Neuronal stem cell (in vitro differentiated cells): Measurements from ENCODE around the gene DLL3.

Experiments used
- DNase-seq: peaks from one replicate; pipeline ENCODE4 v3.0.0-alpha.2; 2013; ENCODE audit warnings: low spot score
- H2AFZ ChIP-seq: one replicate; pipeline ENCODE4 v1.6.1; 2013; ENCODE audit warnings: mild to moderate bottlenecking, low read length, inconsistent platforms
- H2AK5ac ChIP-seq: 2 replicates; pipeline ENCODE4 v1.6.1; 2013; ENCODE audit warnings: low read depth, mild to moderate bottlenecking, inconsistent platforms, low read length, moderate library complexity, mixed read lengths
- H2BK120ac ChIP-seq: 2 replicates; pipeline ENCODE4 v1.6.1; 2013; ENCODE audit warnings: low read depth, mild to moderate bottlenecking, inconsistent platforms, low read length, moderate library complexity, mixed read lengths
- H2BK12ac ChIP-seq: one replicate; pipeline ENCODE4 v1.6.1; 2013; ENCODE audit warnings: low read length, inconsistent platforms
- H2BK15ac ChIP-seq: 2 replicates; pipeline ENCODE4 v1.6.1; 2013; ENCODE audit warnings: mild to moderate bottlenecking, low read length, inconsistent platforms, mixed read lengths
- H2BK5ac ChIP-seq: one replicate; pipeline ENCODE4 v1.6.1; 2013; ENCODE audit warnings: inconsistent platforms, mild to moderate bottlenecking, low read length, moderate library complexity
- H3K14ac ChIP-seq: one replicate; pipeline ENCODE4 v1.6.1; 2013; ENCODE audit warnings: low read length, inconsistent platforms
- H3K18ac ChIP-seq: 2 replicates; pipeline ENCODE4 v1.6.1; 2013; ENCODE audit warnings: low read length, inconsistent platforms
- H3K23ac ChIP-seq: 2 replicates; pipeline ENCODE4 v1.6.1; 2013; ENCODE audit warnings: low read depth, mild to moderate bottlenecking, mixed read lengths, low read length, inconsistent platforms; ENCODE audit not compliant: poor library complexity
- H3K27ac ChIP-seq: replicated peaks from 3 replicates; pipeline ENCODE4 v1.5.1; 2013; ENCODE audit warnings: low read length, inconsistent platforms
- H3K27me3 ChIP-seq, 3 experiments: 2 replicates each; pipeline ENCODE4 v1.6.1; 2013; ENCODE audit warnings: low read length in 3 of 3, mild to moderate bottlenecking in 2 of 3, inconsistent platforms in 1 of 3, low read depth in 1 of 3, mixed read lengths in 1 of 3, moderate library complexity in 1 of 3; ENCODE audit not compliant: control insufficient read depth in 3 of 3, insufficient read depth in 3 of 3
- H3K36me3 ChIP-seq, 2 donors: replicated peaks in 1 of 2; 2 replicates each; pipeline ENCODE4 v1.6.1; 2013; ENCODE audit warnings: low read length in 2 of 2; ENCODE audit not compliant: control insufficient read depth in 2 of 2, insufficient read depth in 2 of 2
- H3K4ac ChIP-seq: 2 replicates; pipeline ENCODE4 v1.6.1; 2013; ENCODE audit warnings: inconsistent platforms, mild to moderate bottlenecking, low read length, moderate library complexity
- H3K4me1 ChIP-seq, 2 donors: 1 replicate in 1 of 2; 2 replicates in 1 of 2; pipeline ENCODE4 v1.6.1; 2013; ENCODE audit warnings: low read length in 2 of 2, low read depth in 1 of 2; ENCODE audit not compliant: control insufficient read depth in 2 of 2, insufficient read depth in 1 of 2
- H3K4me2 ChIP-seq: one replicate; pipeline ENCODE4 v1.6.1; 2013; ENCODE audit warnings: mild to moderate bottlenecking, low read length, inconsistent platforms; ENCODE audit not compliant: insufficient read depth, poor library complexity, severe bottlenecking
- H3K4me3 ChIP-seq, 2 donors: 2 replicates each; pipeline ENCODE4 v1.5.1; 2013; ENCODE audit warnings: low read length in 2 of 2, mild to moderate bottlenecking in 2 of 2, inconsistent platforms in 1 of 2, moderate library complexity in 1 of 2
- H3K79me1 ChIP-seq: one replicate; pipeline ENCODE4 v1.6.1; 2013; ENCODE audit warnings: low read depth, mild to moderate bottlenecking, inconsistent platforms, low read length, moderate library complexity
- H3K9ac ChIP-seq: one replicate; pipeline ENCODE4 v1.6.1; 2013; ENCODE audit warnings: mild to moderate bottlenecking, low read depth, low read length, inconsistent platforms; ENCODE audit not compliant: poor library complexity
- H3K9me3 ChIP-seq, 2 donors: replicated peaks in 1 of 2; 2 replicates each; pipeline versions ENCODE3 to v1.6.1; 2013; ENCODE audit warnings: low read length in 2 of 2, mild to moderate bottlenecking in 2 of 2, inconsistent platforms in 1 of 2, low read depth in 1 of 2, mixed read lengths in 1 of 2, moderate library complexity in 1 of 2; ENCODE audit not compliant: control insufficient read depth in 2 of 2, insufficient read depth in 1 of 2
- H4K8ac ChIP-seq: one replicate; pipeline ENCODE4 v1.6.1; 2013; ENCODE audit warnings: low read depth, mild to moderate bottlenecking, inconsistent platforms, low read length, moderate library complexity
- H4K91ac ChIP-seq: one replicate; pipeline ENCODE4 v1.6.1; 2013; ENCODE audit warnings: low read length, low read depth, mild to moderate bottlenecking, inconsistent platforms; ENCODE audit not compliant: poor library complexity
- WGBS, 2 donors: extraction: QIAGEN DNeasy Blood & Tissue Kit; methylation state at CpG; one replicate each; pipeline ENCODE4 v1.1.7; 2013; ENCODE audit warnings: missing lambda C conversion rate in 2 of 2, mixed read lengths in 1 of 2; ENCODE audit not compliant: insufficient read length in 2 of 2, insufficient replicate concordance in 1 of 2; ENCODE audit errors: extremely low coverage in 2 of 2; 5-methylcytosine and 5-hydroxymethylcytosine counted together

DLL3 gene

GRCh38 chr19:39506598-39506943, 7.8 kb downstream of the DLL3 start:
- no CpG with 5 or more reads among the region's 7 CpGs for WGBS, 2 donors
- Histone ChIP-seq H3K4me3 (peak overlapping the region; percentile 47 to 68), H3K27me3 (peaks cover 10 to 58% (median 52%) of the 10 kb centered on the region in 3 experiments), H3K79me1 (no peaks in the 10 kb centered on the region), H3K18ac (peak overlapping the region; percentile 93), H2AK5ac (no peak overlapping the region), H3K23ac (peak overlapping the region; percentile 32), H3K4me1 (no peaks in the 10 kb centered on the region), H3K14ac (no peak overlapping the region), H3K9ac (no peak overlapping the region), H4K91ac (no peak overlapping the region), H3K4me2 (peak overlapping the region; percentile 41), H2BK15ac (no peak overlapping the region), H4K8ac (no peak overlapping the region), H3K27ac (no peak overlapping the region), H3K36me3 (no peaks in the 10 kb centered on the region), H3K4ac (no peak overlapping the region), H2AFZ (peak overlapping the region; percentile 95), H2BK5ac (no peak overlapping the region), H2BK12ac (no peak overlapping the region), H2BK120ac (no peak overlapping the region), H3K9me3 (peaks cover 0 to 10% of the 10 kb centered on the region in 2 donors)
- DNase-seq = no peak

DNA sequence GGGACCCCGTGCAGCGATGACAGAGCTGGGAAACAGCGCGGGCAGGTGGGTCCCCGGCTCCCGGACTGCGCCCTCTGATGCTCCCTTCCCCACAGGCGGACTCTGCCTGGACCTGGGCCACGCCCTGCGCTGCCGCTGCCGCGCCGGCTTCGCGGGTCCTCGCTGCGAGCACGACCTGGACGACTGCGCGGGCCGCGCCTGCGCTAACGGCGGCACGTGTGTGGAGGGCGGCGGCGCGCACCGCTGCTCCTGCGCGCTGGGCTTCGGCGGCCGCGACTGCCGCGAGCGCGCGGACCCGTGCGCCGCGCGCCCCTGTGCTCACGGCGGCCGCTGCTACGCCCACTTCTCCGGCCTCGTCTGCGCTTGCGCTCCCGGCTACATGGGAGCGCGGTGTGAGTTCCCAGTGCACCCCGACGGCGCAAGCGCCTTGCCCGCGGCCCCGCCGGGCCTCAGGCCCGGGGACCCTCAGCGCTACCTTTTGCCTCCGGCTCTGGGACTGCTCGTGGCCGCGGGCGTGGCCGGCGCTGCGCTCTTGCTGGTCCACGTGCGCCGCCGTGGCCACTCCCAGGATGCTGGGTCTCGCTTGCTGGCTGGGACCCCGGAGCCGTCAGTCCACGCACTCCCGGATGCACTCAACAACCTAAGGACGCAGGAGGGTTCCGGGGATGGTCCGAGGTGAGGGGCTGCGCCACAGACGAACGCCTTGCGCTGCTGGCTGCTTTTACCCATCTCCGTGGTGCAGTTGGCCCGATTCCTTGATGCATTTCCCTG, 8.4 kb downstream of the DLL3 start:
- no peak overlapping the region for H2BK12ac ChIP-seq
- H3K4me3 ChIP-seq = peak overlapping the region; percentile 47 to 82
- H3K23ac ChIP-seq = peak overlapping the region; percentile 32
- peak; percentile 71 for DNase-seq
- no peak overlapping the region for H4K91ac ChIP-seq
- H4K8ac ChIP-seq = no peak overlapping the region
- H2BK15ac ChIP-seq = peak overlapping the region; percentile 56
- peaks cover 10 to 58% (median 52%) of the 10 kb centered on the region in 3 experiments for H3K27me3 ChIP-seq
- peak overlapping the region; percentile 3 for H2AK5ac ChIP-seq
- H3K4ac ChIP-seq = no peak overlapping the region
- H3K27ac ChIP-seq = no peak overlapping the region
- no CpG with 5 or more reads among the region's 96 CpGs for WGBS, 2 donors
- no peaks in the 10 kb centered on the region for H3K4me1 ChIP-seq
- no peak overlapping the region for H2BK120ac ChIP-seq
- no peaks in the 10 kb centered on the region for H3K36me3 ChIP-seq
- no peaks in the 10 kb centered on the region for H3K79me1 ChIP-seq
- peak overlapping the region; percentile 87 for H3K9ac ChIP-seq
- H3K14ac ChIP-seq = no peak overlapping the region
- peak overlapping the region; percentile 62 for H2BK5ac ChIP-seq
- peak overlapping the region; percentile 93 for H3K18ac ChIP-seq
- peaks cover 0 to 10% of the 10 kb centered on the region in 2 donors for H3K9me3 ChIP-seq
- H2AFZ ChIP-seq = peak overlapping the region; percentile 95
- peak overlapping the region; percentile 93 for H3K4me2 ChIP-seq

DNA sequence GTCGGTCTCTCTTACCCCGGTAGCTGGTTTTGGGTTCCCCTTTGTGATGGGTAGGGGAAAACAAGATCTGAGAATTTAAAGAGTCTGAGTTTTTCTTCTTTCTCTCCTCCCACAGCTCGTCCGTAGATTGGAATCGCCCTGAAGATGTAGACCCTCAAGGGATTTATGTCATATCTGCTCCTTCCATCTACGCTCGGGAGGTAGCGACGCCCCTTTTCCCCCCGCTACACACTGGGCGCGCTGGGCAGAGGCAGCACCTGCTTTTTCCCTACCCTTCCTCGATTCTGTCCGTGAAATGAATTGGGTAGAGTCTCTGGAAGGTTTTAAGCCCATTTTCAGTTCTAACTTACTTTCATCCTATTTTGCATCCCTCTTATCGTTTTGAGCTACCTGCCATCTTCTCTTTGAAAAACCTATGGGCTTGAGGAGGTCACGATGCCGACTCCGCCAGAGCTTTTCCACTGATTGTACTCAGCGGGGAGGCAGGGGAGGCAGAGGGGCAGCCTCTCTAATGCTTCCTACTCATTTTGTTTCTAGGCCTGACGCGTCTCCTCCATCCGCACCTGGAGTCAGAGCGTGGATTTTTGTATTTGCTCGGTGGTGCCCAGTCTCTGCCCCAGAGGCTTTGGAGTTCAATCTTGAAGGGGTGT, 9.1 kb downstream of the DLL3 start:
- peak overlapping the region; percentile 56 for H2BK15ac ChIP-seq
- H3K4ac ChIP-seq = no peak overlapping the region
- peak overlapping the region; percentile 95 for H2AFZ ChIP-seq
- peak overlapping the region; percentile 62 for H2BK5ac ChIP-seq
- H3K9ac ChIP-seq = no peak overlapping the region
- no peaks in the 10 kb centered on the region for H3K36me3 ChIP-seq
- H2BK12ac ChIP-seq = no peak overlapping the region
- no peak overlapping the region for H4K8ac ChIP-seq
- no peak overlapping the region for H2BK120ac ChIP-seq
- peak overlapping the region; percentile 3 for H2AK5ac ChIP-seq
- no peak overlapping the region for H3K23ac ChIP-seq
- DNase-seq = no peak
- peak overlapping the region; percentile 92 for H3K18ac ChIP-seq
- no CpG with 5 or more reads among the region's 24 CpGs for WGBS, 2 donors
- H3K79me1 ChIP-seq = no peaks in the 10 kb centered on the region
- H3K14ac ChIP-seq = no peak overlapping the region
- peak overlapping the region; percentile 93 for H3K4me2 ChIP-seq
- H3K9me3 ChIP-seq = peaks cover 0 to 7% of the 10 kb centered on the region in 2 donors
- peak overlapping the region; percentile 47 to 82 for H3K4me3 ChIP-seq
- H3K4me1 ChIP-seq = no peaks in the 10 kb centered on the region
- H4K91ac ChIP-seq = no peak overlapping the region
- no peak overlapping the region for H3K27ac ChIP-seq
- H3K27me3 ChIP-seq = peaks cover 10 to 56% (median 52%) of the 10 kb centered on the region in 3 experiments

GRCh38 chr19:39508629-39509028, 9.9 kb downstream of the DLL3 start:
- DNase-seq = no peak
- Histone ChIP-seq H3K27me3 (peaks cover 10 to 54% (median 49%) of the 10 kb centered on the region in 3 experiments), H3K4me3 (no peak overlapping the region)

More at GRCh38 chr19:39508629-39509028, 9.9 kb downstream of the DLL3 start:
- Histone ChIP-seq H3K36me3 (no peaks in the 10 kb centered on the region), H3K79me1 (no peaks in the 10 kb centered on the region), H2BK15ac (no peak overlapping the region), H2BK12ac (no peak overlapping the region), H3K9ac (no peak overlapping the region), H4K8ac (no peak overlapping the region), H3K23ac (no peak overlapping the region), H3K9me3 (peaks cover 0 to 7% of the 10 kb centered on the region in 2 donors), H2AFZ (no peak overlapping the region), H3K14ac (no peak overlapping the region), H2BK120ac (no peak overlapping the region), H3K4me2 (no peak overlapping the region), H2BK5ac (no peak overlapping the region), H4K91ac (no peak overlapping the region), H3K27ac (no peak overlapping the region), H3K4me1 (no peaks in the 10 kb centered on the region), H3K18ac (no peak overlapping the region), H2AK5ac (no peak overlapping the region), H3K4ac (no peak overlapping the region)
- no CpG with 5 or more reads among the region's 9 CpGs for WGBS, 2 donors
